GM21529 (cell line): ENCODE results near the gene IGFBP6.

ENCODE experiments used
- ATAC-seq: cut with Tn5 transposase; IDR thresholded peaks from one replicate; pipeline ENCODE4 v1.9.1; 2021; ENCODE audit not compliant: unreplicated experiment

The IGFBP6 gene

DNA sequence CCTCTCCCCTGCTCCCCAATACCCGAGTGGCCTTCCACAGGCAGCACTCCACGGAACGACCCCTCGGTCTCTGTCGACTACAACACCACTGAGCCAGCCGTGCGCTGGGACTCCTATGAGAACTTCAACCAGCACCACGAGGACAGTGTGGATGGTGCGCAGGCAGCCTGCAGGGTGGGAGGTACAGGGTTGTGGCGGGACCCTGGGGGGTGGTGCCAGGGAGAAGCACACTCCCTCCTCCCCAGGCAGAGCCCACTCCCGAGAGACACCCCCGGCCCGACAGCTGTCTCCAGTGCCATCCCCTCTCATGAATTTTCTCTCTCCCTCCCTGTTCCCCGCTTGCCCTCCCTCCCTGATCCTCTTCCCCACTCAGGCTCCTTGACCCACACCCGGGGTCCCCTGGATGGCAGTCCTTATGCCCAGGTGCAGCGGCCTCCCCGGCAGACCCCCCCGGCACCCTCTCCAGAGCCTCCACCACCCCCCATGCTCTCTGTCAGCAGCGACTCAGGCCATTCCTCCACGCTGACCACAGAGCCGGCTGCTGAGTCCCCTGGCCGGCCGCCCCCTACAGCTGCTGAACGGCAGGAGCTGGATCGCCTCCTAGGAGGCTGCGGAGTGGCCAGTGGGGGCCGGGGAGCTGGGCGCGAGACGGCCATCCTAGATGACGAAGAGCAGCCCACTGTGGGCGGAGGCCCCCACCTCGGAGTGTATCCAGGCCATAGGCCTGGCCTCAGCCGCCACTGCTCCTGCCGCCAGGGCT lies 38.6 kb upstream of the IGFBP6 start:
- no peak for ATAC-seq

DNA sequence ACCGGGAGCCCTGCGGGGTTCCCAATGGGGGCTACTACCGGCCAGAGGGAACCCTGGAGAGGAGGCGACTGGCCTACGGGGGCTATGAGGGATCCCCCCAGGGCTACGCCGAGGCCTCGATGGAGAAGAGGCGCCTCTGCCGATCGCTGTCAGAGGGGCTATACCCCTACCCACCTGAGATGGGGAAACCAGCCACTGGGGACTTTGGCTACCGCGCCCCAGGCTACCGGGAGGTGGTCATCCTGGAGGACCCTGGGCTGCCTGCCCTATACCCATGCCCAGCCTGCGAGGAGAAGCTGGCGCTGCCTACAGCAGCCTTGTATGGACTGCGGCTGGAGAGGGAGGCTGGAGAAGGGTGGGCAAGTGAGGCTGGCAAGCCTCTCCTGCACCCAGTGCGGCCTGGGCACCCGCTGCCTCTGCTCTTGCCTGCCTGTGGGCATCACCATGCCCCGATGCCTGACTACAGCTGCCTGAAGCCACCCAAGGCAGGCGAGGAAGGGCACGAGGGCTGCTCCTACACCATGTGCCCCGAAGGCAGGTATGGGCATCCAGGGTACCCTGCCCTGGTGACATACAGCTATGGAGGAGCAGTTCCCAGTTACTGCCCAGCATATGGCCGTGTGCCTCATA lies 37.9 kb upstream of the IGFBP6 start:
- no peak for ATAC-seq

DNA sequence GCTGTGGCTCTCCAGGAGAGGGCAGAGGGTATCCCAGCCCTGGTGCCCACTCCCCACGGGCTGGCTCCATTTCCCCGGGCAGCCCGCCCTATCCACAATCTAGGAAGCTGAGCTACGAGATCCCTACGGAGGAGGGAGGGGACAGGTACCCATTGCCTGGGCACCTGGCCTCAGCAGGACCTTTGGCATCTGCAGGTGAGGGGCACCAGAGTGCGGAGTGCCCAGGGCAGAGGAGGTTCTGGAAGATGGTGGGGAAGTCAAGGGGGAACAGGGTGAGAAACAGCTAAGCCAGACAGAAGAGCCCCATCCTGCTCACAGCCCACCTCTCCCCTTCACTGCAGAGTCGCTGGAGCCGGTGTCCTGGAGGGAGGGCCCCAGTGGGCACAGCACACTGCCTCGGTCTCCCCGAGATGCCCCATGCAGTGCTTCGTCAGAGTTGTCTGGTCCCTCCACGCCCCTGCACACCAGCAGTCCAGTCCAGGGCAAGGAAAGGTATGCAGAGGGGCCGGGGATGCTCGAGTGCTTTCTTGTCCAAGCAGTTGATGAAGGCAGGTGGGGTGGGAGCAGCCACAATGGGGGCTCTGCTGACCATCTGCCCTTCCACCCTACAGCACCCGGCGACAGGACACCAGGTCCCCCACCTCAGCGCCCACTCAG lies 37.3 kb upstream of the IGFBP6 start:
- ATAC-seq: no peak

DNA sequence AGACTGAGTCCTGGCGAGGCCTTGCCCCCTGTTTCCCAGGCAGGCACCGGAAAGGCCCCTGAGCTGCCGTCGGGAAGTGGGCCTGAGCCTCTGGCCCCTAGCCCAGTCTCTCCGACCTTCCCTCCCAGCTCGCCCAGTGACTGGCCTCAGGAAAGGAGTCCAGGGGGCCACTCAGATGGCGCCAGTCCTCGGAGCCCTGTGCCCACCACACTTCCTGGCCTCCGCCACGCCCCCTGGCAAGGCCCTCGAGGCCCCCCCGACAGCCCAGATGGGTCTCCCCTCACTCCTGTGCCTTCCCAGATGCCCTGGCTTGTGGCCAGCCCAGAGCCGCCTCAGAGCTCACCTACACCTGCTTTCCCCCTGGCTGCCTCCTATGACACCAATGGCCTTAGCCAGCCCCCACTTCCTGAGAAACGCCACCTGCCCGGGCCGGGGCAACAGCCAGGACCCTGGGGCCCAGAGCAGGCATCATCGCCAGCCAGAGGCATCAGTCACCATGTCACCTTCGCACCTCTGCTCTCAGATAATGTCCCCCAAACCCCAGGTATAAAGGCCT lies 36.7 kb upstream of the IGFBP6 start:
- no peak for ATAC-seq

DNA sequence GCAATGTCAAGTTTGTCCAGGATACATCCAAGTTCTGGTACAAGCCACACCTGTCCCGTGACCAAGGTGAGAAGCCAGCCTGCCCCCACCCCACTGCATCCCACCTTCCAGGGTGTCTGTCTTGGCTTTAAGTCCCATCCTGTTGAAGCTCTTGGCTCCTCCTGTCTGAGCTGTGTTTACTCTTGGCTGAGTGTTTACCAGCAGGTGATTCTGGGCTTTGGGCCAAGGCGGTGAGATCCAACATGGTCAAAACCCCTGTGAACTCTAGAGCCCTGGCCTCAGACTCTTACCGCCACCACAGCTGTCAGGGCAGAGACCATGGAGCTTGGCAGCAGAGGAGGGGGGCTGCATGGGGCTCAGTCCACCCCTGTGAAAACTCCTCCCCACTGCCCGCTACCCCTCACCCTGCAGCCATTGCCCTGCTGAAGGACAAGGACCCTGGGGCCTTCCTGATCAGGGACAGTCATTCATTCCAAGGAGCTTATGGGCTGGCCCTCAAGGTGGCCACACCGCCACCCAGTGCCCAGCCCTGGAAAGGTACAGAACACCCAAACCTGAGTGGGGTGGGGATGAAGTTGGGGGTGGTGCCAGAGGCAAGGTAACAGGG lies 36.0 kb upstream of the IGFBP6 start:
- ATAC-seq: no peak

DNA sequence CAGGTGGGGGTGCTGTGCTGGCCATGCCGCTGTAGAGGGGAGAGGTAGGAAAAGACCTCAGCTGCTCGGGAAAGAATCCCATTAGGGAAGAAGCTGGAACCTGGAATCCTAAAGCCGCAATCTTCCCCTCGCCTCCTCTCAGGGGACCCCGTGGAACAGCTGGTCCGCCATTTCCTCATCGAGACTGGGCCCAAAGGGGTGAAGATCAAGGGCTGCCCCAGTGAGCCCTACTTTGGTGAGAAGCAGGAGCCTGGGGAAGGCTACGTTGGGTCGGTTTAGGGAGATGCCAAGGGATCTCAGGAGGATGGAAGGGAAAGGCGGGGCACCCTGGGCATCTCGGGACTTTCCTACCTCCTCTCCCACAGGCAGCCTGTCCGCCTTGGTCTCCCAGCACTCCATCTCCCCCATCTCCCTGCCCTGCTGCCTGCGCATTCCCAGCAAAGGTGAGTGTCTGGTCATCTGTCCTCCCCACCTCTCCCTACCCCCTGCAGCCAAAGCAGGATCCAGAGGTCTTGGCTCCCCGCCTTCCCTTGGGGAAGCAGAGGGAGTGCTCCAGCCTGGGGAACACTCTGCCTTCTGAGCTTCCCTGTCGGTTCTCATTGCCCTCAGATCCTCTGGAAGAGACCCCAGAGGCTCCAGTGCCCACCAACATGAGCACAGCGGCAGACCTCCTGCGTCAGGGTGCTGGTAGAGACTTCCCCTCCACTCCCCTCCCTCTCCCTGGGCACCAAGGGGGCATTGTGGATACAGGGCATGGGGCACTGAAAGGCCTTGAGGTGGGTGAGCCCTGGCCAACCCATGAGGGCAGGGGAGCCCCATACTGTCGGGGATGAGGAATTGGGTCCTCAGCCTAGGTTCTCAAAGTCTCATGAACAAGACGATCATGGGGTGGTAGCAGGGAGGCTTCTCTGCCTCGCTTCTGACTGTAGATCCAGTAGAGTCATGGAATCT lies 35.2 kb upstream of the IGFBP6 start:
- no peak for ATAC-seq

DNA sequence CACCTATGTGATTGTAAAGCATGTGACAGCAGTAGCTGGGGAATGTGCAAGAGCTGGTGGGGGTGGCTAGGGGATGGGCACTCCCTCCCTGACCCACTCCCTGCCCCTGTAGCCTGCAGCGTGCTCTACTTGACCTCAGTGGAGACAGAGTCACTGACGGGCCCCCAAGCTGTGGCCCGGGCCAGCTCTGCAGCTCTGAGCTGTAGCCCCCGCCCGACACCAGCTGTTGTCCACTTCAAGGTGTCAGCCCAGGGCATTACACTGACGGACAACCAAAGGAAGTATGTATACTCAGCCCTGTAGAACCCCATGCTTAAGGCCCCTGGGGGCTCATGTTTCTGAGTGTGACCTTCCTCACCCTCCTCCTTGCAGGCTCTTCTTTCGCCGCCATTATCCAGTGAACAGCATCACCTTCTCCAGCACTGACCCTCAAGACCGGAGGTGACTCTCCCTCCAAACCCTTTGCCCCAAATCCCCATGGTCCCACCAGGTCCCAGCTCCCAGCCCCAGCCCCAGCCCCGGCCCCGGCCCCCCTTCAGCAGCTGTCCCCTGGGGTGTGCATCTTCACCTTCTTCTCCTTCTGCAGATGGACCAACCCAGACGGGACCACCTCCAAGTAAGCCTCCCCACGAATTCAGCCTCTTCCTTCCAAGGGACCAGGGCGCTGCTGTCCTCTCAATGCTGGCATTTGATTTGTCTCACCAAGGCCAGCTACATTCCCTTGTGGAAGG lies 34.3 kb upstream of the IGFBP6 start:
- ATAC-seq: no peak

DNA sequence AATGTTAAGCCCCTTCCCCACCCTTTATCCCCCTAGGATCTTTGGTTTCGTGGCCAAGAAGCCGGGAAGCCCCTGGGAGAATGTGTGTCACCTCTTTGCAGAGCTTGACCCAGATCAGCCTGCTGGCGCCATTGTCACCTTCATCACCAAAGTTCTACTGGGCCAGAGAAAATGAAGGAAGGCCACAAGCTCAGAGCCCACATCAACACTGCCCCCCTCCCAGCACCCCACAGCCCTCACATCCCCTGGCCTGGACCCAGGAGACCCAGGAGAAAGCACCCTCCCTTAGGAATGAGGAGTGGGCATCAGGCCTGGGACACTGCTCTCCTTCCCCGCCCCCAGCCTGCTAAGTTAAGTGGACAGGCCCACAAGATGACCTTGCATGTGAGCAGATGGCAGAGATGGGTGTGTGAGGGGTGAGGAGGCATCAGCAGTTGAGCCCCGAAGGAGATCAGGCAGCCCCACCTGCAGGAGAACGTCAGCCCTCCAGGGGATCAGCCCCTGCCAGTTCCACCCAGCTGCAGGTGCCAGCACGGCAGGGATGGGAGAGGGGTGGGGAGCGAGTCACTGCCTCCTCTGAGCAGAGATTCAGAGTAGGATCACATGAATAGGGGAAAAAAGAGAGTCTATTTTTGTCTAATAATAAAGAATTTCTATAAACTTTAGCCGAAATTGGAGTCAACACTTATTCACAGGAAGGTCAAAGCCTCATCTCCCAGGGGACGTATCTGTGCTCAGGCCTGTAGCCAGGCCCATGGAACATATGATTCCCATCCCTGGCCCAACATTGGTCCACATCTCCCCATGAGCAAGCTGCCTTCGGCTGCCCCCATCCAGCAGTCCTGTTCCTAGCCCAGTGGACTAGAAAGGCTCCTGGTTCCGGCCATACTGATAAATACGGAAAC lies 33.5 kb upstream of the IGFBP6 start:
- no peak for ATAC-seq

DNA sequence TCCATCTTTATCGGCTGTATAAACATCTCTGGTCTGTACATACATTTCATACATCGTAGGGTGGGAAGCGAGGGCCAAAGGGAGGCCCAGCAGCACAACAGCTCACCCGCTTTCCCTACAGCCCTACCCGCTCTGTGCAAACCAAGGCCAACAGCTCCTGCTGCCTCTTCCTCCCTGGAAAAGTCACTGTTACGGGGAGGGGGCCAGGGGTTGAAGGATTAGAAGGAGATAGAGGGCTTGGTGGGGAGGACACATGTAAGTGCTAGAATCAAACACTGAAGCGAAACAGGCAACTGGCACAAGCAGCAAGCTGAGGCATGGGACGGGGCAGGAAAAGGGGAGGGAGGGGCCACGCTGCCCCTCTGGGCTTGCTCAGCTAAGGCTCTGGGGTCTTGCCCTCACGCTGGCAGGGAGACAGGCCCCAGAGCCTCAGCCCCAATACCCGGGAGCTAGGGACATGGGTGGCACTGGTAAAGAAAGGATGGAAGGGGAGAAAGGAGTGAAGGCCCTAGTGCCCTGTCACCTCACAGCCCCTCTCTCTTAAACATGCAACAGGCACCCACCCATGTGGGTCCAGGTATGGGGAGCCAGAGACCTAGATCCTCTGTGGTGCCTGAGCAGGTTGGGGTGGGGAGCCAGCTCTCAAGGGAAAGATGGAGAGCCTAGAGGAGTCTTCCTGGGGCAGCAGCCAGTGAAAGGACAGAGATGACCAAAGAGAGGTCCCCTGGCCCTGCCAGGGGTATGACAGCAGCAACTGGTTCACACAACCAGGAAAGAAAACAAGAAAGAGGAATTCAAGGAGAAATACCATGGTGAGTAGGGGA lies 32.6 kb upstream of the IGFBP6 start:
- ATAC-seq: no peak

DNA sequence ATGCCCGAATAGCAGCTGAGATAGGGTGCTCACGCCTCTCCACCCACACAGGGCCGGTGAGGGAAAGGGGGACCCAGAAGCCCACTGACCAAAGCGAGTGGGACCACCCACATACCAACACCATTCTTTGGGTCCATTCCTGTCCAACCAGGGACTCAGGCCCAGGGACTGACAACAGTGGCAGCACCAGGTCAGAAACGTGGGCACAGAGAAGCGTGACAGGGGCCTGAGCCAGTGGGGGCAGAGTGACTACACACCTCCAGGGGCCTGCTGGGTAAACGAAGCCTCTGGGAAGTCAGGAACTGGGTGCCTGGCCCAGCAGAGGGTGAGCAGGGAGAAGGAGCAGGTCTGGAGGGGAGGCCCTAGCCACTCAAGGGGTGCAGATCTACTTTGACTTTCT lies 32.0 kb upstream of the IGFBP6 start:
- ATAC-seq: no peak

DNA sequence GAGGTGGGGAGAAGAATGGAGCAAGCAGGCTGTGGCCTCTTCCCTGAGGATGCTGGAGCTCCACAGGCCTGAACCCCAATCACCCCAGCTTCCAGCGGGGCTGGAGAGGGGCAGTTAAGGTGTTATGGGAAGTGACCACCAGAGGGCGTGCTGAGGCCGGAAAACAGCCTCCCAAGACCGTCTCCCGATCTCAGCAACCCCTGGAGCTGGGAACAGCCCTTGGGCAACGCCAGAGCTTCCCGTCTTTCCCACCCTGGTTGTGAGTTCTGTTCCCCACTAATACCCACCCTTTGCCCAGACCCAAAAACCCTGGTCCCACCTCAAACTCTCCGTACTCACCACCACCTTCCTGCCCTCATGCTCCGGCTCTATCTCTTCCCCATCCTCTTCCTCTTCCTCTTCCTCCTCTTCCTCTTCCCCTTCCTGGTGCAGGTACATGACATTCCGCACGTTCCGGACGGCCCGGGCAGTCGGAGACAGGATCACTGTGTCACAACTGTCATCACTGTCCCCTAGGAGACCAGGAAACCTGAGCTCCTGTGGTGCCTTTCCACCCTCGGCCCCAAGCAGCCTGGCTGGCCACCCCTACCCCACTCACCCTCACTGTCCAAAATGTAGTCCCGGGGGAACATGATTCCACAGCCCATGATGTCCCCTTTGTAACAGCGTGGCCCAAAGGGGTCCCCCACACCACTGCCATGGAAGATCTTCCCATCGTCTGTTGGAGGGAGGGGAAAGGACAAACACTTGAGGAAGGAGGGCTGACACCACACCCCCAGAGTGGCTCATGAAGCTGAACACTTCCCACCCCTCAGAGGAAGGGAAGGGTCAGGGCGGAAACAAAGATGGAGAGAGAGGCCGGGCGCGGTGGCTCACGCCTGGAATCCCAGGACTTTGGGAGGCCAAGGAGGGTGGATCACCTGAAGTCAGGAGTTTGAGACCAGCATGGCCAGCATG lies 31.2 kb upstream of the IGFBP6 start:
- ATAC-seq: no peak

DNA sequence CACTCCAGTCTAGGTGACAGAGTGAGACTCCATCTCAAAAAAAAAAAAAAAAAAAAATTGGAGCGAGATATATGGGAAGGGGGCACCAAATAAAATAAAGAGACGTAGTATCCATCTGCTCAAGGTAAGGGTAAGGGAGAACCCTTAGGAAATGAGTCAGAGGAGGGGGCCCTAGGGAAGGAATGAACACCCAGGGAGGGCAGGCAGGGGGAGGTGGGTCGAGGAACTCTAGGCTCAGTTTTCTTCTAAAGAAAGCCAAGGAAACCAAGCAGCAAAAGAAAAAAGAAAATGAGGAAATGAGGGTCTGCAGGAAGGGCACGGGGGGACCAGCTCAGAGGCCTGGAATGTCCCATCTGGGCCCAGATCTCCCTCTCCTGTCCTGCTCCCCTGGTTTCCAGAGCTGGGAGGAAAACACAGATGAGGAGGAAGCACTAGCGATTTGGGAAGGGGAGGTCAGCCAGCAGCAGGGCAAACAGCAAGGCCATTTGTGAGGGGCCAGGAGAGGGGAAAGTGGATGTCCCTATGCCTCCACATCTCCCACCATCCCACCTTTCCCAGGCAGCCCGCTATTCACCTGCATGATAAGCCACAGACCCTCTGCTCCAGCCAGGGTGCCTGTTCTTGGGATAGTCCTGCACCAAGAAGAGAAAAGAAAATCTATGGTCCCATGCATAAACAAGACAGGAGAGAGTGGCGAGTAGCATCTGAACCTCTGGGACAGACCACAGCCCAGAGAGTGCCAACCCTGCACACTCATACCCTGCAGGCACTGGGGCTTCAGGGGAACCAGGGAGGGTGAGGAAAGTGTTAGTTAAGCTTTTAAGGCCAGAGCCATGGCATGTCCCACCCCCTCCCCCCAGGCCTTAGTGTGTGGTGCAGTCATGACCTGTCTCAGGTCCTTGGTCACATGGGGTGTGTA lies 30.1 kb upstream of the IGFBP6 start:
- ATAC-seq: no peak

DNA sequence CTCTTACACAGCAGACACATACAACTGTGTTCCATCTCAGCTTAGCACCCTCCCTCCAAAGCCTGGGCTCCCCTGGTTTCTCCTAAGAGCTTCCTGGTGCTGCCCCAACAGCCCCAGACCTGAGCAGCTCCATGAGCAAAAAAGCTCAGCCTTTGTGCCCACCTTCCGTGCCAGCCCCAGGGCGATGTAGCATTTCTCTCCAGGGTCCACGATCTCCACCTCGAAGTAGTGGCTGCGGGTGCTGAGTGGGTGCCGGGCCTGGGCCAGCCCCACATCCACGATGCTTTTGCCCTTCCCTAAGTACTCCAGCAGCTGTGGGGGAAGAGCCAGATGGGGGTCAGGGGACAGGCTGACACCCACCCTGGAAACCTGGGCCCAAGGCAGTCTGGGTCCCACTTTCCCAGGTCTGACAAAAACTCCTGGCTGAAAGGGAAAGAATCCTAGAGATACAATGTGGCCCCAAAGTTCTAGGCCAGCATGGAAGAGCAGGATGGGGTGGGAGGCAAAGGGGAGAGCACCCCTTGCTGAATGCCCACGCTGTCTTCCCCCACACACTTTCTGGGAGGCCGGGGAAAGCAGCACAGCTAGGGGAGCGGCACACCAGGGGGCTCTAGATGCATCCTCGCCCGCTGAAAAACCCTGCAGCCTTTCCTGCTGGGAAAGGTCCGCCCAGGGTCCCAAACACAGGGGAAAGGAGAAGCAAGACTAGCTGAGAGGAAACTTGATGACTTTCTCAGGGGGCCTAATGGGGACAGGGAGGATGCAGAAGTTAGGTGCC lies 29.3 kb upstream of the IGFBP6 start:
- ATAC-seq: no peak

DNA sequence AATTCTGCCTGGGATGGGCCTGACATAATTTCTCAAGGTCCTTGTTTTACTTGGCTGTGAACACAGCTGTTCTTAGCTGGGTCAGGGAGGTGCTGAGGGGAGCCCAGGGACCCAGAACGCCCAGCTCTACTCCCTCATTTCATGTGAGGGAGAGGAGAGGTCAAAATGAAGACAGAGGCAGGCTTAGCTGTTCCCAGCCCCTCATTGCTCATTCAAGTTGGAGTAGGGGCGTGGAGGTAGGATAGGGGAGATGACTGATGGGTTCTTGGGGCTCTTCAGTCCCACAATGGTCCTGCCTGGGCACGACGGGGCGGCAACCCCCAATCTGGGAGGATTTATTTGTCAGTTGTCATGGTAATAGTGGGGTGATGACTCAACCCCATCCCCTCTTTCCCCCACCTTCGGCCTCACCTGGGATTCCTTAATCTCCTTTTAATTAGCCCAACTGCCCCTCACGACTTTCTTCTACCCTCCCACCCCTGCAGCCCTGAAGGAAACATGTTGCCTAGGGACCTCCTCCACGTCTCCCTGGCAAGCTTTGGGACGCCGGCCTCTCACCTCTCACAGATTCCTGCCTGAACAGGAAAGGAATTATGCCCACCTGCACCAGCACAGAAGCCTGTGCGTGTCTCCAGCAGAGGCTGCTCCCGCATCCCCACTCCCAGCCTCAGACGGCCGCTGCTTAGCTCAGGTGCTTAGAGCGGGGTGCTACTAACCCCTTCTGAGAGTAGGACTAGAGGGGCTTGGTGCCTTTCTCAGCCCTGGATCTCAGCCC lies 28.5 kb upstream of the IGFBP6 start:
- no peak for ATAC-seq
